ENCODE results near the gene ARID1B.

DNA sequence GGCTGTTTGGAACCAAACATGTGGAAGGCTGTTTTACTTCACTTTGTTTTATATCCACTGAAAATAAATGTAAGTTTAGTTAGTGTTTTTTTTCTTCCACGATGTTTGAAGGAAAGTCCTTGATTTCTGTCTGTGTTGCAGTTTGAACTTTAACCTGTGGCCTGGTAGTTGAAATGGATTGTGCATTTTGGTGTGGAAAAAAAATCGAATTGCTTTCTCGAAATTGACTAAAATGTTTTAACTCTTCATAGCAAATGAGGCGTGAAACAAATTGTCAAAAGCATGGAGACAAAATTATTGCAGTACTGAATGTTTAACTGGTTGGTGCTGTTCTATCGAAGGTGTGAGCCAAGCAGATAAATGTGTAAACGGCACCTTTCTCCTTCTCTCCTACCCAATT is 24.5 kb downstream of the ARID1B start:
- TF ChIP-seq, protein P1, sequence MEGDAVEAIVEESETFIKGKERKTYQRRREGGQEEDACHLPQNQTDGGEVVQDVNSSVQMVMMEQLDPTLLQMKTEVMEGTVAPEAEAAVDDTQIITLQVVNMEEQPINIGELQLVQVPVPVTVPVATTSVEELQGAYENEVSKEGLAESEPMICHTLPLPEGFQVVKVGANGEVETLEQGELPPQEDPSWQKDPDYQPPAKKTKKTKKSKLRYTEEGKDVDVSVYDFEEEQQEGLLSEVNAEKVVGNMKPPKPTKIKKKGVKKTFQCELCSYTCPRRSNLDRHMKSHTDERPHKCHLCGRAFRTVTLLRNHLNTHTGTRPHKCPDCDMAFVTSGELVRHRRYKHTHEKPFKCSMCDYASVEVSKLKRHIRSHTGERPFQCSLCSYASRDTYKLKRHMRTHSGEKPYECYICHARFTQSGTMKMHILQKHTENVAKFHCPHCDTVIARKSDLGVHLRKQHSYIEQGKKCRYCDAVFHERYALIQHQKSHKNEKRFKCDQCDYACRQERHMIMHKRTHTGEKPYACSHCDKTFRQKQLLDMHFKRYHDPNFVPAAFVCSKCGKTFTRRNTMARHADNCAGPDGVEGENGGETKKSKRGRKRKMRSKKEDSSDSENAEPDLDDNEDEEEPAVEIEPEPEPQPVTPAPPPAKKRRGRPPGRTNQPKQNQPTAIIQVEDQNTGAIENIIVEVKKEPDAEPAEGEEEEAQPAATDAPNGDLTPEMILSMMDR (conservative IDR thresholded peaks at IDR 0.05), result no peak
- TF ChIP-seq EZH2 (IDR thresholded peaks at IDR 0.05; ENCODE audit: low read depth), result no peak

Data from PC-9 (cell line).